ENCODE measurements around the gene PRODH2. TPM values are rescaled to one million over a fixed set of nuclear protein-coding genes. Genes with fewer than 3 reads are reported as not detected.

PRODH2 gene
- total and polyA plus RNA-seq, 10 of the 15 experiments (the other 5 are each of a cell fraction or from before 2014, with no cell fraction given): 0.07 TPM; not detected in 9

DNA sequence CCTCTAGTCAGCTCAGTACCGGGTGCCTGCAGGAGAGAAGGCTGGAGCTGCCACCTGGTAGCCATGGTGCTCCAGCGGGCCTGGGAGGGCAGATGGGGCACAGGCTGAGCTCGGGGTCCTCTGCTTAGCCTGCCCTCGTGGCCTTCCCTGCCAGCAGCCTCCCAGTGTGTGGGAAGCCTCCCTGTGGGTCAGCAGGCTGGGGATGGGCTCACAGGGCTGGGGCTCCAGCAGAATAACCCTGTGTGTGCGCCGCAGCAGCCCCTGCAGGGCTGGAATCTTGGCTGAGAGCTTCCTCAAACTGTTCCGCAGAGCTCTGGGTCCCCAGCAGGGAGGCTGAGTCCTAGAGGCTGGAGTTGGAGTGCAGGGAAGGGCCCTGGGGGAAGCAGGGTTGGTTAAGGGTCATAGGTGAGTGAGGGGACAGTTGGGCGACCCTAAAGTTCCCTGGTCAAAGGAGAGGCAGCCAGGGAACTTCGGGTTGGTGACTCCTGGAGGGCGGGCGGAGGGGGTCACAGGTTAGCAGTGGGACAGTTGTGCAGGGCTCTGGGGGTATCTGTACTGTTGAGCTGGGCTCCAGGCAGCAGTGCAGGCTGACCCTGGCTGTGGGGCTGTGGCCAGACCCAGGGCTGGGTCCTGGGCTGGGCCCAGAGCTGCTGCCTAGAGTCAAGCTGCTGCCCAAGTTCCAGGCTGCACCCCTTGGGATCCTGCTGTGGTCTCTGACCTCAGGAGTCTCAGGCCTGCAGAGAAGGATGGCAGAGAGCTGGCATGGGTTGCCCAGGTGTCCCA, 23.3 kb downstream of the PRODH2 start:
- TF ChIP-seq NR2C1 (IDR thresholded peaks at IDR 0.05) (no peak), MEF2B (IDR thresholded peaks at IDR 0.05; ENCODE audit: partially characterized antibody, poor library complexity, severe bottlenecking) (no peak), LARP7 (IDR thresholded peaks at IDR 0.05) (no peak), NFYB (IDR thresholded peaks at IDR 0.05; ENCODE audit: insufficient read depth, low read depth, low read length) (no peak), MEF2A (IDR thresholded peaks at IDR 0.05; ENCODE audit: insufficient read depth, low read depth, low read length) (no peak), HDAC6 (IDR thresholded peaks at IDR 0.05; ENCODE audit: unreplicated experiment) (no peak), NR2F1 (conservative IDR thresholded peaks at IDR 0.05) (no peak), ASH2L (IDR thresholded peaks at IDR 0.05; ENCODE audit: borderline replicate concordance, low read depth) (no peak), HCFC1 (IDR thresholded peaks at IDR 0.05; ENCODE audit: low read length) (no peak)
- TF ChIP-seq, protein P1, sequence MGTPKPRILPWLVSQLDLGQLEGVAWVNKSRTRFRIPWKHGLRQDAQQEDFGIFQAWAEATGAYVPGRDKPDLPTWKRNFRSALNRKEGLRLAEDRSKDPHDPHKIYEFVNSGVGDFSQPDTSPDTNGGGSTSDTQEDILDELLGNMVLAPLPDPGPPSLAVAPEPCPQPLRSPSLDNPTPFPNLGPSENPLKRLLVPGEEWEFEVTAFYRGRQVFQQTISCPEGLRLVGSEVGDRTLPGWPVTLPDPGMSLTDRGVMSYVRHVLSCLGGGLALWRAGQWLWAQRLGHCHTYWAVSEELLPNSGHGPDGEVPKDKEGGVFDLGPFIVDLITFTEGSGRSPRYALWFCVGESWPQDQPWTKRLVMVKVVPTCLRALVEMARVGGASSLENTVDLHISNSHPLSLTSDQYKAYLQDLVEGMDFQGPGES (IDR thresholded peaks at IDR 0.05): no peak
- TF ChIP-seq, protein P2, sequence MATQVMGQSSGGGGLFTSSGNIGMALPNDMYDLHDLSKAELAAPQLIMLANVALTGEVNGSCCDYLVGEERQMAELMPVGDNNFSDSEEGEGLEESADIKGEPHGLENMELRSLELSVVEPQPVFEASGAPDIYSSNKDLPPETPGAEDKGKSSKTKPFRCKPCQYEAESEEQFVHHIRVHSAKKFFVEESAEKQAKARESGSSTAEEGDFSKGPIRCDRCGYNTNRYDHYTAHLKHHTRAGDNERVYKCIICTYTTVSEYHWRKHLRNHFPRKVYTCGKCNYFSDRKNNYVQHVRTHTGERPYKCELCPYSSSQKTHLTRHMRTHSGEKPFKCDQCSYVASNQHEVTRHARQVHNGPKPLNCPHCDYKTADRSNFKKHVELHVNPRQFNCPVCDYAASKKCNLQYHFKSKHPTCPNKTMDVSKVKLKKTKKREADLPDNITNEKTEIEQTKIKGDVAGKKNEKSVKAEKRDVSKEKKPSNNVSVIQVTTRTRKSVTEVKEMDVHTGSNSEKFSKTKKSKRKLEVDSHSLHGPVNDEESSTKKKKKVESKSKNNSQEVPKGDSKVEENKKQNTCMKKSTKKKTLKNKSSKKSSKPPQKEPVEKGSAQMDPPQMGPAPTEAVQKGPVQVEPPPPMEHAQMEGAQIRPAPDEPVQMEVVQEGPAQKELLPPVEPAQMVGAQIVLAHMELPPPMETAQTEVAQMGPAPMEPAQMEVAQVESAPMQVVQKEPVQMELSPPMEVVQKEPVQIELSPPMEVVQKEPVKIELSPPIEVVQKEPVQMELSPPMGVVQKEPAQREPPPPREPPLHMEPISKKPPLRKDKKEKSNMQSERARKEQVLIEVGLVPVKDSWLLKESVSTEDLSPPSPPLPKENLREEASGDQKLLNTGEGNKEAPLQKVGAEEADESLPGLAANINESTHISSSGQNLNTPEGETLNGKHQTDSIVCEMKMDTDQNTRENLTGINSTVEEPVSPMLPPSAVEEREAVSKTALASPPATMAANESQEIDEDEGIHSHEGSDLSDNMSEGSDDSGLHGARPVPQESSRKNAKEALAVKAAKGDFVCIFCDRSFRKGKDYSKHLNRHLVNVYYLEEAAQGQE (IDR thresholded peaks at IDR 0.05; ENCODE audit: low read depth, low read length): no peak
- TF ChIP-seq, protein P3, sequence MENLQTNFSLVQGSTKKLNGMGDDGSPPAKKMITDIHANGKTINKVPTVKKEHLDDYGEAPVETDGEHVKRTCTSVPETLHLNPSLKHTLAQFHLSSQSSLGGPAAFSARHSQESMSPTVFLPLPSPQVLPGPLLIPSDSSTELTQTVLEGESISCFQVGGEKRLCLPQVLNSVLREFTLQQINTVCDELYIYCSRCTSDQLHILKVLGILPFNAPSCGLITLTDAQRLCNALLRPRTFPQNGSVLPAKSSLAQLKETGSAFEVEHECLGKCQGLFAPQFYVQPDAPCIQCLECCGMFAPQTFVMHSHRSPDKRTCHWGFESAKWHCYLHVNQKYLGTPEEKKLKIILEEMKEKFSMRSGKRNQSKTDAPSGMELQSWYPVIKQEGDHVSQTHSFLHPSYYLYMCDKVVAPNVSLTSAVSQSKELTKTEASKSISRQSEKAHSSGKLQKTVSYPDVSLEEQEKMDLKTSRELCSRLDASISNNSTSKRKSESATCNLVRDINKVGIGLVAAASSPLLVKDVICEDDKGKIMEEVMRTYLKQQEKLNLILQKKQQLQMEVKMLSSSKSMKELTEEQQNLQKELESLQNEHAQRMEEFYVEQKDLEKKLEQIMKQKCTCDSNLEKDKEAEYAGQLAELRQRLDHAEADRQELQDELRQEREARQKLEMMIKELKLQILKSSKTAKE (IDR thresholded peaks at IDR 0.05; ENCODE audit: low read depth, poor library complexity, severe bottlenecking): no peak
- 44% methylated on average over 9 of the region's 11 CpGs for WGBS (ENCODE audit: insufficient coverage, insufficient replicate concordance, low lambda C conversion rate, missing lambda C conversion rate)

More for the DNA sequence above, 23.3 kb downstream of the PRODH2 start:
- DNase-seq (ENCODE audit: low read depth, low spot score) (no peak), FAIRE-seq (no peak), ATAC-seq (no peak)
- intact Hi-C loops (cut with micrococcal nuclease; ENCODE audit: unreplicated experiment): no loop called here
- no peaks in the 10 kb centered on the region; a peak in 1 of 4 replicates for H3K27me3 ChIP-seq (replicated peaks in 1 of 2; ENCODE audit: control insufficient read depth in 2 of 2, insufficient read depth in 2 of 2, low read length in 1 of 2)
- ChIA-PET RAD21 (ENCODE audit: unreplicated experiment) (no interaction called here), CTCF (interaction anchor here (1.5 to 3.1 kb wide), 2 partner anchors 11 to 95 kb away, joined by 3 to 12 read pairs; no protein-coding TSS in a partner anchor), SMC1A (ENCODE audit: uncharacterized antibody, unreplicated experiment) (no interaction called here), POLR2A (no interaction called here)
- H4K20me1 ChIP-seq (ENCODE audit: control insufficient read depth, insufficient read depth): no peaks in the 10 kb centered on the region
- no peaks in the 10 kb centered on the region for H3K36me3 ChIP-seq (ENCODE audit: control insufficient read depth in 2 of 2, insufficient read depth in 2 of 2, low read length in 1 of 2)
- no peaks in the 10 kb centered on the region for H3K4me1 ChIP-seq (ENCODE audit: control insufficient read depth, insufficient read depth, low read length)
- in situ Hi-C loops (cut with MboI): no loop called here
- H3K4me2 ChIP-seq (ENCODE audit: control insufficient read depth, insufficient read depth): no peak overlapping the region
- no peaks in the 10 kb centered on the region for H3K79me2 ChIP-seq (ENCODE audit: control insufficient read depth, insufficient read depth, low read length)
- BruUV-seq (replicated peaks): no TSS peak
- H3K4me3 ChIP-seq: no peak overlapping the region
- H3K27ac ChIP-seq (ENCODE audit: control insufficient read depth, insufficient read depth): no peak overlapping the region
- no peaks in the 10 kb centered on the region for H3K9me3 ChIP-seq (replicated peaks; ENCODE audit: control insufficient read depth, insufficient read depth, low read length)
- no peak overlapping the region for H3K9ac ChIP-seq (ENCODE audit: control insufficient read depth, insufficient read depth, low read length)
- no peak overlapping the region for H2AFZ ChIP-seq (ENCODE audit: control insufficient read depth, low read depth, low read length)
